ENCODE results near the gene TNN.

The TNN gene

DNA sequence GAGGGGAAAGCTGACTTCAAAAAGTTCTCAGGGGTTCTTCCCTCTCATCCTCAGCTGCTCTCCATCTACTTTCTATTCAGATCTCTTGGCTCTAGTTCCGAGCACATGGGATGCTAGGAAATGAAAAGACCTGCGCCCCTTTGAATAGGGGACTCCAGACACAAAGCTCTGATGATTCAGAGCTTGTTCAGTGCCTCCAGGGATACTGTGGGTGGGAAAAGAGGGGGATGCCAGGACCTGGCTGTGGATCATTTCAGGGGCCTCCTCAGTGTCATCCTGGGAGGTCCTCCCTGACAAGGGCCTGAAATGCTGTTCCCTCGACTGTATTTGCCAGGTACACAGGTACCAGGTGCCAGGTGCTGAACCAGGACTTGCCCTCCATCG lies 125.9 kb downstream of the TNN start:
- peak overlapping the region; percentile 92 for H3K4me2 ChIP-seq
- no peak overlapping the region for H3K4me3 ChIP-seq
- H3K27ac ChIP-seq: no peak overlapping the region
- H3K9me3 ChIP-seq: no peaks in the 10 kb centered on the region
- H3K36me3 ChIP-seq: no peaks in the 10 kb centered on the region
- H3K9ac ChIP-seq: no peak overlapping the region
- no peak for TF ChIP-seq Cebpa-rat (IDR thresholded peaks at IDR 0.05)
- H3K27me3 ChIP-seq: no peaks in the 10 kb centered on the region
- peaks cover 87% of the 10 kb centered on the region for H3K4me1 ChIP-seq
- H4K20me1 ChIP-seq: no peaks in the 10 kb centered on the region

DNA sequence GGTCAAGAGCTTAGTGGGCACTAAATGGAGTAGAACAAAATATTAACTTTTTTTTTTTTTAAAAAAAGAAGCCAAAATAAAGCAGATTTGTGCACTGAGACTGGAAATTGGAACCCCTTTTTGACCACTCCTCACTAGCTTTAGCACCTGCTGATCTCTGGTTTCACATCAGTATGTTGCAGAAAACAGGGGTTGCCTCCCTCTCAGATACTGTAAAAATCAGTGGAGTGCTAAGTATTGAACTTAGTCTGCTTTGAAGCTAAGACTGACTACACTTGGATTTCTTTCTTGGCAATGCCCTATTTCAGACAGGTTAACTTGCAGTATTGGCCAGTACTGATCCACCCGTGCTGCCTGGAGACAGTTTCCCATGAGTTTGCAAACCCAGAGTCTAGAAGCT lies 127.6 kb downstream of the TNN start:
- no peak for TF ChIP-seq Cebpa-rat (IDR thresholded peaks at IDR 0.05)
- Histone ChIP-seq H3K9ac (no peak overlapping the region), H3K4me3 (no peak overlapping the region), H4K20me1 (no peaks in the 10 kb centered on the region), H3K4me2 (peak overlapping the region; percentile 85), H3K9me3 (no peaks in the 10 kb centered on the region), H3K36me3 (no peaks in the 10 kb centered on the region), H3K27me3 (no peaks in the 10 kb centered on the region), H3K4me1 (peaks cover 85% of the 10 kb centered on the region), H3K27ac (no peak overlapping the region)

DNA sequence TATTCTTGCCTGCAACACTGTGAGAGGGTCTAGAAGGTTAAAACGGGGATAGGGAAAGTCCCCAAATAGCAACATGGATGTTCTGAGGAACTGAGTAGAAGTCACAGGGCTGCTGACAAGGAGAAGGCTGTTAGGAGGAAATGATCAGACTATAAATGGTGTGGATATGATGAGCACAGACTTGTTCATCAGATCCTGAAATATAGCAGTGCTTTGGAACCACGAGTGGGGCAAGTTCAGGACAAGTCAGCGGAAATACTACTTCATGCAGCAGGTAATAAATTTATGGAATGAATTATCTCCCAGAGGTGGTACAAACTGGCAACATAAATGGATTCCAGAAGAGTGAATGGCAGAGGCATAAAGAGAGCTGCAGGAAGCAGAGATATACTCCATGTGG lies 128.2 kb downstream of the TNN start:
- H3K36me3 ChIP-seq: no peaks in the 10 kb centered on the region
- no peak overlapping the region for H3K27ac ChIP-seq
- no peaks in the 10 kb centered on the region for H3K9me3 ChIP-seq
- no peak for TF ChIP-seq Cebpa-rat (IDR thresholded peaks at IDR 0.05)
- peaks cover 85% of the 10 kb centered on the region for H3K4me1 ChIP-seq
- peak overlapping the region; percentile 85 for H3K4me2 ChIP-seq
- no peak overlapping the region for H3K9ac ChIP-seq
- no peaks in the 10 kb centered on the region for H3K27me3 ChIP-seq
- H4K20me1 ChIP-seq: no peaks in the 10 kb centered on the region
- H3K4me3 ChIP-seq: no peak overlapping the region

DNA sequence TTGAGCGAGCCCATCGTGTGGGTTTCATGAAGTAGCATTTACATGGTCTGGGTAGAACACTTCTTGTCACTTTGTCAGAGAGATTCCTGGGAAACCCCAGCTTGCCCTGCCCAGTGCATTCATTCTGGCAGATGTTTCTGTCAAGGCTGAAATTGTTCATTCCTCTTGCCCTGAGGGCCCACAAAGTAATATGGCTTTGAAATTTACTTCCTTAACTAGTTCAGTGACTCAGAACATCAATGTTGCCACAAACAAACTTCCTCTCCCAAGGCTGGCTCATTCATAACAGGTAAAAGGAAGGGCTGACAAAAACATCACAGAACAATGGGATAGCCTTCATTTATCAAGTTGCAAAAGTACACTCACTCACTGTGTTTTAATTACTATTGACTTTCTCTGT lies 129.9 kb downstream of the TNN start:
- Histone ChIP-seq H3K27me3 (no peaks in the 10 kb centered on the region), H3K4me3 (no peak overlapping the region), H4K20me1 (no peaks in the 10 kb centered on the region), H3K9ac (peak overlapping the region; percentile 43; the same call in 1 of the 2 replicates), H3K36me3 (no peaks in the 10 kb centered on the region), H3K4me1 (peaks cover 94% of the 10 kb centered on the region), H3K4me2 (peak overlapping the region; percentile 85), H3K27ac (peak overlapping the region; percentile 73), H3K9me3 (no peaks in the 10 kb centered on the region)
- no peak for TF ChIP-seq Cebpa-rat (IDR thresholded peaks at IDR 0.05)

All from BLaER1 (cell line).